ENCODE measurements around the gene CD82.

Gene CD82

GRCh38 chr11:44607987-44608386 lies 42.5 kb downstream of the CD82 start:
- no peak for TF ChIP-seq ZFX (IDR thresholded peaks at IDR 0.05)
- TF ChIP-seq CTCF (conservative IDR thresholded peaks at IDR 0.05): no peak
- no peak overlapping the region for H3K27ac ChIP-seq

- TF ChIP-seq ZFX (IDR thresholded peaks at IDR 0.05) (no peak), CTCF (conservative IDR thresholded peaks at IDR 0.05) (no peak)
- no peak overlapping the region for H3K27ac ChIP-seq
These were observed 43.2 kb downstream of the CD82 start for GRCh38 chr11:44608651-44608990.

- TF ChIP-seq ZFX (IDR thresholded peaks at IDR 0.05): no peak
- no peak for TF ChIP-seq CTCF (conservative IDR thresholded peaks at IDR 0.05)
- H3K27ac ChIP-seq: no peak overlapping the region
These were observed 43.7 kb downstream of the CD82 start for GRCh38 chr11:44608991-44609782.

GRCh38 chr11:44609783-44610155 lies 44.3 kb downstream of the CD82 start:
- no peak overlapping the region for H3K27ac ChIP-seq
- no peak for TF ChIP-seq CTCF (conservative IDR thresholded peaks at IDR 0.05)
- TF ChIP-seq ZFX (IDR thresholded peaks at IDR 0.05): no peak

GRCh38 chr11:44610186-44610955 lies 44.9 kb downstream of the CD82 start:
- no peak for TF ChIP-seq ZFX (IDR thresholded peaks at IDR 0.05)
- no peak for TF ChIP-seq CTCF (conservative IDR thresholded peaks at IDR 0.05)
- H3K27ac ChIP-seq: no peak overlapping the region

GRCh38 chr11:44611088-44611487 lies 45.6 kb downstream of the CD82 start:
- TF ChIP-seq ZFX (IDR thresholded peaks at IDR 0.05) (no peak), CTCF (conservative IDR thresholded peaks at IDR 0.05) (no peak)
- no peak overlapping the region for H3K27ac ChIP-seq

GRCh38 chr11:44611687-44612434 lies 46.4 kb downstream of the CD82 start:
- H3K27ac ChIP-seq: no peak overlapping the region
- TF ChIP-seq CTCF (conservative IDR thresholded peaks at IDR 0.05) (no peak), ZFX (IDR thresholded peaks at IDR 0.05) (no peak)
